ENCODE data around the gene ACOX2.

DNA sequence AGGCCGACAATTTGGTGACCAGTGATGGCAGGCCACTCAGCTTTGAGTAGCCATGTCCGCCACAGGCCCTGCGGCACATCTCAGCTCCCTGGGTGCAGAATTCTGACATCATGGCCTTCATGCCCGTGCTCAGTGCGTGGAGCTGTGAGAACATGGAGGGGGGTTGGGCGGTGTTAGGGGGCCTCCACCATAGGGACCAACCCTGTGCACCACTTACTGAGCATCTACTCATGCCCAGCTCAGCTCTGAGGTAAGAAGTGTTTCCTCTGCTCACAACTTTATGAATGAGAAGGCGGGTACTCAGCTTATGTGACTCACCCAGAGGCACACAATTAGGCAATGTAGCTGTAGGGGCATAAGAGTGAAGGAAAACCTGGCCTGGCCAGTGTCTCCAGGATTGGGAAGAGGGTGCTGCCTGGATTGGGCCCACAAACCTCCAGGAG is 10.5 kb downstream of the ACOX2 start:
- TF ChIP-seq, protein P1, sequence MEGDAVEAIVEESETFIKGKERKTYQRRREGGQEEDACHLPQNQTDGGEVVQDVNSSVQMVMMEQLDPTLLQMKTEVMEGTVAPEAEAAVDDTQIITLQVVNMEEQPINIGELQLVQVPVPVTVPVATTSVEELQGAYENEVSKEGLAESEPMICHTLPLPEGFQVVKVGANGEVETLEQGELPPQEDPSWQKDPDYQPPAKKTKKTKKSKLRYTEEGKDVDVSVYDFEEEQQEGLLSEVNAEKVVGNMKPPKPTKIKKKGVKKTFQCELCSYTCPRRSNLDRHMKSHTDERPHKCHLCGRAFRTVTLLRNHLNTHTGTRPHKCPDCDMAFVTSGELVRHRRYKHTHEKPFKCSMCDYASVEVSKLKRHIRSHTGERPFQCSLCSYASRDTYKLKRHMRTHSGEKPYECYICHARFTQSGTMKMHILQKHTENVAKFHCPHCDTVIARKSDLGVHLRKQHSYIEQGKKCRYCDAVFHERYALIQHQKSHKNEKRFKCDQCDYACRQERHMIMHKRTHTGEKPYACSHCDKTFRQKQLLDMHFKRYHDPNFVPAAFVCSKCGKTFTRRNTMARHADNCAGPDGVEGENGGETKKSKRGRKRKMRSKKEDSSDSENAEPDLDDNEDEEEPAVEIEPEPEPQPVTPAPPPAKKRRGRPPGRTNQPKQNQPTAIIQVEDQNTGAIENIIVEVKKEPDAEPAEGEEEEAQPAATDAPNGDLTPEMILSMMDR (IDR thresholded peaks at IDR 0.05): no peak
- no peak for TF ChIP-seq POLR2A (IDR thresholded peaks at IDR 0.05)

Data from body of pancreas (tissue), 4 donors.